A673 (cell line): ENCODE measurements around the gene IFT27. TPM values are rescaled to one million over a fixed set of nuclear protein-coding genes. Genes with fewer than 3 reads are reported as not detected.

Source experiments
- BruUV-seq: library from RNA; stranded (reverse); fragments of 400-500 nt; replicated peaks from 2 replicates; lab custom pipeline; 2021; lab: Mats Ljungman, UMichigan
- CTCF ChIA-PET: fragments of 300-600 bp; sonication (Branson Sonifier 250); formaldehyde crosslinking; loops from one replicate; lab custom pipeline; 2022; ENCODE audit warnings: antibody characterized with exemption; lab: Charles Lee
- POLR2A ChIA-PET: fragments of 300-600 bp; sonication (Branson Sonifier 250); formaldehyde crosslinking; loops from one replicate; lab custom pipeline; 2022; ENCODE audit warnings: antibody characterized with exemption; ENCODE audit not compliant: low non-redundant PET; lab: Charles Lee
- DNase-seq: peaks from one replicate; pipeline ENCODE4 v3.0.0-alpha.2; 2015; ENCODE audit warnings: low spot score
- H3K27ac ChIP-seq: fragments of 200-600 bp; sonication (generic); 2 replicates; pipeline ENCODE4 v1.5.1; 2016; ENCODE audit warnings: mixed run types, low read depth, mild to moderate bottlenecking, mixed read lengths, antibody characterized with exemption, low read length; ENCODE audit not compliant: poor library complexity, severe bottlenecking
- H3K27me3 ChIP-seq: fragments of 200-600 bp; sonication (generic); replicated peaks from 2 replicates; pipeline ENCODE4 v1.6.1; 2017; ENCODE audit warnings: mixed run types, low read depth, mild to moderate bottlenecking, mixed read lengths, antibody characterized with exemption, low read length; ENCODE audit not compliant: insufficient read depth, poor library complexity
- H3K36me3 ChIP-seq: fragments of 200-600 bp; sonication (generic); 2 replicates; pipeline ENCODE4 v1.6.1; 2016; ENCODE audit warnings: mixed run types, mild to moderate bottlenecking, mixed read lengths, antibody characterized with exemption, low read length; ENCODE audit not compliant: insufficient read depth, poor library complexity, severe bottlenecking
- H3K4me1 ChIP-seq: fragments of 200-600 bp; sonication (generic); 2 replicates; pipeline ENCODE4 v1.6.1; 2017; ENCODE audit warnings: mixed run types, mild to moderate bottlenecking, mixed read lengths, antibody characterized with exemption, low read length; ENCODE audit not compliant: insufficient read depth, poor library complexity, severe bottlenecking
- H3K4me3 ChIP-seq: fragments of 200-600 bp; sonication (generic); 2 replicates; pipeline ENCODE4 v1.5.1; 2016; ENCODE audit warnings: low read depth, mixed run types, mild to moderate bottlenecking, mixed read lengths, low read length; ENCODE audit not compliant: poor library complexity, severe bottlenecking
- H3K9me3 ChIP-seq: fragments of 200-600 bp; sonication (generic); 2 replicates; pipeline ENCODE4 v1.6.1; 2016; ENCODE audit warnings: mixed run types, low read depth, mild to moderate bottlenecking, mixed read lengths, antibody characterized with exemption, low read length; ENCODE audit not compliant: poor library complexity, severe bottlenecking
- EZH2 ChIP-seq: fragments of 200-600 bp; sonication (generic); IDR thresholded peaks from 2 replicates; pipeline ENCODE4 v1.6.1; 2017; ENCODE audit warnings: borderline replicate concordance, low read depth, mild to moderate bottlenecking, mixed read lengths, antibody characterized with exemption, low read length; ENCODE audit not compliant: poor library complexity, severe bottlenecking
- intact Hi-C: fragments of 100-400 bp; cut with micrococcal nuclease; formaldehyde crosslinking; loops from one replicate; pipeline ENCODE4 v1.10.0; 2022; ENCODE audit not compliant: unreplicated experiment
- total RNA-seq: library from RNA; stranded (reverse); gene quantifications from 2 replicates; pipeline ENCODE4 v1.2.3, GENCODE V29; 2021
- TF ChIP-seq, protein P1 (sequence below): fragments of 300-800, 200-600 bp; sonication (generic); conservative IDR thresholded peaks from 2 replicates; pipeline ENCODE4 v1.5.1; 2017; ENCODE audit warnings: low read depth, mild to moderate bottlenecking, antibody characterized with exemption, low read length, moderate library complexity, mixed read lengths

The IFT27 gene
- total RNA-seq, 1 experiment from 2014 or later: 24.9 TPM

DNA sequence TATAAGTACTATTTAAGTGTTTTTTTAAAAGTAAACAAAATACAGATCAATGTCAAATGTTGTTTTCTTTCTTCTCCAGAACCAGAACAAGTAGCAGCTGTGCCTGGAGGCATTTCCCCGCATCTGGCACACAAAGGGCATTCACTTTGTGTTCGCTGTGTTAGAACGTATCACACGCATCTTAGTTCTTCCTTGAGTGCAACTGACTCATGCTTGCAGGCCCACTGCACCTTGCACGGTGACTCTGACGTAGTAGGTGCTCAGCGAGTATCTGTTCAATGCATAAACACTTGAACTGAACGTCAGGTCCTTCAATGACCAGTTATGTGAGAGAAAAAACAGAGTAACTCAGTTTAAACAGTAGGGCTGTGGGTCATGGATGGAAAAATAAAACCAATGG lies 3.5 kb downstream of the IFT27 start:
- H3K27ac ChIP-seq: no peak overlapping the region
- H3K36me3 ChIP-seq: no peaks in the 10 kb centered on the region
- ChIA-PET POLR2A (no interaction called here), CTCF (no interaction called here)
- no peaks in the 10 kb centered on the region for H3K9me3 ChIP-seq
- no peak for TF ChIP-seq EZH2
- TF ChIP-seq, protein P1, sequence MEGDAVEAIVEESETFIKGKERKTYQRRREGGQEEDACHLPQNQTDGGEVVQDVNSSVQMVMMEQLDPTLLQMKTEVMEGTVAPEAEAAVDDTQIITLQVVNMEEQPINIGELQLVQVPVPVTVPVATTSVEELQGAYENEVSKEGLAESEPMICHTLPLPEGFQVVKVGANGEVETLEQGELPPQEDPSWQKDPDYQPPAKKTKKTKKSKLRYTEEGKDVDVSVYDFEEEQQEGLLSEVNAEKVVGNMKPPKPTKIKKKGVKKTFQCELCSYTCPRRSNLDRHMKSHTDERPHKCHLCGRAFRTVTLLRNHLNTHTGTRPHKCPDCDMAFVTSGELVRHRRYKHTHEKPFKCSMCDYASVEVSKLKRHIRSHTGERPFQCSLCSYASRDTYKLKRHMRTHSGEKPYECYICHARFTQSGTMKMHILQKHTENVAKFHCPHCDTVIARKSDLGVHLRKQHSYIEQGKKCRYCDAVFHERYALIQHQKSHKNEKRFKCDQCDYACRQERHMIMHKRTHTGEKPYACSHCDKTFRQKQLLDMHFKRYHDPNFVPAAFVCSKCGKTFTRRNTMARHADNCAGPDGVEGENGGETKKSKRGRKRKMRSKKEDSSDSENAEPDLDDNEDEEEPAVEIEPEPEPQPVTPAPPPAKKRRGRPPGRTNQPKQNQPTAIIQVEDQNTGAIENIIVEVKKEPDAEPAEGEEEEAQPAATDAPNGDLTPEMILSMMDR: no peak
- BruUV-seq: no TSS peak
- peaks cover 6% of the 10 kb centered on the region for H3K4me1 ChIP-seq
- no peak overlapping the region for H3K4me3 ChIP-seq
- DNase-seq: no peak
- intact Hi-C loops: no loop called here
- H3K27me3 ChIP-seq: no peaks in the 10 kb centered on the region

DNA sequence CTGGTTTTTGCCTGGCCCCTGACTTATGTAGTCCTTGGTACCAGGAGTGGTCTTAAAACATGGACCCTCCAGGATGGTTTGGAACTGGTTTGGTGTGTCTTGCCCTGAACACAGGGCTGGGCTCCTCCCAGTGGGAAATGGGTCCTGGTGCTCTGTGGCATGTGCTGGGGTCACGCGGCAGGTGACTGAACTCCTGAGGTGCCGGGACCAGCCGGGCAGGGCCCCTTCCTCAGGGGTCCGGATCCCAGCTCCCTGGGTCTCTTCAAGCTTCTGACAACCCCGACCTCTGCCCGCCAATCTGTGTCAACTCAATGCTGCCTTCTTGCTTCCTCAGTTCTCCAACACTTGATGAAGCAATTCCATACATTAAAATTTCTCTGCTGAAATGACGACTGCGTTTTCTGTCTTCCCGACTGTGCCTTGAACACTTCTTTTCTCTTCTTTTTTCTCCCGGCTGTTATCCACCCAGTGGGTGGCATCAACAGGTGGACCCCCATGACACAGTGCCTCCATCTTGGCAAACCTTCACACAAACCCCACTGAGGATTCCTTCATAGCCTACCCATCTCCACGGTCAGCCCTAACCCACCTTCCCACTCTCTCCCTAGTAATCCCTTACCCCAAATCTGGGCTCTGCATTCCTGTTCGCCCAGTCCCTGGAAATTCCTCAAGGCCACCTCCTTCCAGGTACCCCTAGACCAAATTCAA lies 4.4 kb downstream of the IFT27 start:
- no peak overlapping the region for H3K27ac ChIP-seq
- ChIA-PET CTCF (no interaction called here), POLR2A (no interaction called here)
- H3K4me1 ChIP-seq: peaks cover 6% of the 10 kb centered on the region
- no peak for DNase-seq
- TF ChIP-seq, protein P1: no peak
- TF ChIP-seq EZH2: no peak
- no peaks in the 10 kb centered on the region for H3K36me3 ChIP-seq
- intact Hi-C loops: no loop called here
- BruUV-seq: no TSS peak
- H3K27me3 ChIP-seq: no peaks in the 10 kb centered on the region
- H3K9me3 ChIP-seq: no peaks in the 10 kb centered on the region
- H3K4me3 ChIP-seq: no peak overlapping the region

DNA sequence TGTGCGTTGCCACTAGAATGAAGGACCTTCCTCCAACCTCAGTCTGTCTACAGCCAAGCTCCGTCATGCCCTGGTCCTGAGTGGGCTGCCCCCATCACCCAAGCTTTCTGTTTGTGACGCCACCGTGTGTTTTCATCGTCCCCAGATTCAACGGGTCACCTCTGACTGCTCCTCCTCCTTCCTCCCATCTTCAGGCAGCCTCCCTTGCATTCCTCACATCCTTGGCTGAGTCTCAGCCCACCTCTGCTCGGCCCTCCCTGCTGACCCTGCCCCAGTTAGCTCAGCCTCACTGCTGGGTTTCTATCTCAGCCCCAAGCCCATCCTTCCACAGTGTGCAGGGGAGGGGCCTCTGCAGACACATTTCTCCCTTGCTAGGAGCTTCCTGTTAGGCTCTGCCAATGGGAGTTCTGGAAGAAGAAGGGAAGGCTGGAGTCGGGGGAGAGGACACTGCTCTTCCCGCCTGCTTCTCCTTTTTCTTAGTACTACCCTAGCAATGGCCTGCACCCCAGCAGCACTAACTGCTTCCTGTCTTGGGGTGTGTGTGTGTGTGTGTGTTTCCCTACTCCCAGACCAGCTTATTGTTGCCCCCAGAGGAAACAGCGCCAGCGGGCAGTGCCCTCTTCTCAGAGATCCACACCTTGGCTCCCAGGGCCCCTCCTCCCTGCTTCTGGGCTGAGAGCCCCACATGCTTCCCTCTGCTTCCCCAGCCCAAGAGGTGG lies 5.2 kb downstream of the IFT27 start:
- H3K4me1 ChIP-seq: peaks cover 6% of the 10 kb centered on the region
- DNase-seq: no peak
- no peaks in the 10 kb centered on the region for H3K9me3 ChIP-seq
- no peaks in the 10 kb centered on the region for H3K36me3 ChIP-seq
- POLR2A ChIA-PET: no interaction called here
- no TSS peak for BruUV-seq
- TF ChIP-seq, protein P1: no peak
- no peak for TF ChIP-seq EZH2
- H3K27me3 ChIP-seq: no peaks in the 10 kb centered on the region
- no peak overlapping the region for H3K4me3 ChIP-seq
- CTCF ChIA-PET: no interaction called here
- H3K27ac ChIP-seq: no peak overlapping the region
- intact Hi-C loops: no loop called here
